K562 (cell line): ENCODE measurements around the gene DEFB116. TPM values are rescaled to one million over a fixed set of nuclear protein-coding genes. Genes with fewer than 3 reads are reported as not detected.

ENCODE experiments used
- ATAC-seq: fragments of 200-7000 bp; cut with Tn5 transposase; 3 replicates; pipeline ENCODE4 v1.9.1; 2020; ENCODE audit warnings: moderate library complexity
- BruUV-seq: library from RNA; stranded (reverse); fragments of 400-500 nt; replicated peaks from 2 replicates; lab custom pipeline; 2021; lab: Mats Ljungman, UMichigan
- CTCF ChIA-PET: fragments of 300-600 bp; formaldehyde crosslinking; extraction: SDS; loops from one replicate; lab custom pipeline; 2021; ENCODE audit warnings: low intra/inter-chr PET ratio; lab: Yijun Ruan, JAX
- POLR2A ChIA-PET: fragments of 300-600, 350-650 bp; sonication (Branson Sonifier 250); formaldehyde crosslinking; extraction: SDS; loops from one replicate; lab custom pipeline; 2021; ENCODE audit warnings: antibody characterized with exemption, inconsistent platforms; lab: Yijun Ruan, JAX
- DNase-seq, 4 experiments: peaks; one replicate each; pipeline versions ENCODE4 v3.0.0 to v3.0.0-alpha.2; 2011 to 2018; ENCODE audit warnings: low spot score in 3 of 4, mixed read lengths in 3 of 4; ENCODE audit errors: extremely low read depth in 1 of 4
- FAIRE-seq: peaks from 2 replicates; lab custom pipeline; 2011; peaks lifted over from hg19 to GRCh38; lab: Jason Lieb, UNC
- H2AFZ ChIP-seq: 2 replicates; pipeline ENCODE4 v1.6.0; 2011; ENCODE audit warnings: low read depth, low read length, control low read depth, inconsistent platforms
- H3K27ac ChIP-seq: fragments of 200-600 bp; 3 replicates; pipeline ENCODE4 v1.8.0; 2011; ENCODE audit warnings: low read depth, mild to moderate bottlenecking, control low read depth, inconsistent platforms, low read length, moderate library complexity, mixed read lengths; ENCODE audit errors: extremely low read depth
- H3K27me3 ChIP-seq, 2 experiments: fragments of 300-600 bp in 1 of 2; 2 replicates in 1 of 2; 3 replicates in 1 of 2; pipeline versions ENCODE4 v1.6.0 to v1.8.0; 2011; ENCODE audit warnings: inconsistent platforms in 2 of 2, low read length in 2 of 2, mild to moderate bottlenecking in 1 of 2, mixed read lengths in 1 of 2, moderate library complexity in 1 of 2; ENCODE audit not compliant: control insufficient read depth in 2 of 2, insufficient read depth in 2 of 2
- H3K36me3 ChIP-seq: fragments of 300-600 bp; 3 replicates; pipeline ENCODE4 v1.8.0; 2011; ENCODE audit warnings: mild to moderate bottlenecking, low read length, inconsistent platforms; ENCODE audit not compliant: control insufficient read depth, insufficient read depth
- H3K4me1 ChIP-seq, 2 experiments: fragments of 200-600 bp in 1 of 2; replicated peaks in 1 of 2; 2 replicates in 1 of 2; 3 replicates in 1 of 2; pipeline versions ENCODE4 v1.5.1 to v1.8.0; 2011; ENCODE audit warnings: inconsistent platforms in 2 of 2, low read length in 2 of 2, mild to moderate bottlenecking in 1 of 2, mixed read lengths in 1 of 2, moderate library complexity in 1 of 2; ENCODE audit not compliant: control insufficient read depth in 2 of 2, insufficient read depth in 2 of 2
- H3K4me2 ChIP-seq: 2 replicates; pipeline ENCODE4 v1.6.1; 2011; ENCODE audit warnings: low read length, control low read depth, inconsistent platforms, mixed read lengths; ENCODE audit not compliant: insufficient read depth
- H3K4me3 ChIP-seq: fragments of 200-600 bp; sonication (generic), shearing (Covaris generic); 2 replicates; pipeline ENCODE4 v1.5.1; 2016; ENCODE audit warnings: control low read depth, inconsistent platforms
- H3K79me2 ChIP-seq: fragments of 200-600 bp; 3 replicates; pipeline ENCODE4 v1.8.0; 2011; ENCODE audit warnings: low read length, inconsistent platforms; ENCODE audit not compliant: control insufficient read depth, insufficient read depth
- H3K9ac ChIP-seq, 2 experiments: 2 replicates each; pipeline versions ENCODE4 v1.6.0 to v1.6.1; 2011; ENCODE audit warnings: low read depth in 2 of 2, low read length in 2 of 2, control low read depth in 1 of 2, inconsistent platforms in 1 of 2, mild to moderate bottlenecking in 1 of 2, mixed read lengths in 1 of 2; ENCODE audit not compliant: insufficient read depth in 1 of 2
- H3K9me1 ChIP-seq: one replicate; pipeline ENCODE4 v1.6.0; 2011; ENCODE audit warnings: inconsistent platforms, mild to moderate bottlenecking, low read length, moderate library complexity; ENCODE audit not compliant: control insufficient read depth, insufficient read depth
- H3K9me3 ChIP-seq: replicated peaks from 2 replicates; pipeline ENCODE4 v1.5.1; 2011; ENCODE audit warnings: low read depth, low read length, inconsistent platforms; ENCODE audit not compliant: control insufficient read depth, insufficient read depth
- H4K20me1 ChIP-seq: replicated peaks from 2 replicates; pipeline ENCODE4 v1.6.1; 2011; ENCODE audit warnings: low read length, inconsistent platforms, mixed read lengths; ENCODE audit not compliant: control insufficient read depth, insufficient read depth
- COPS2 ChIP-seq: fragments of 450-650 bp; conservative IDR thresholded peaks from 2 replicates; pipeline ENCODE4 v1.6.1; 2016; ENCODE audit warnings: mild to moderate bottlenecking, moderate library complexity
- CTCF ChIP-seq, 3 experiments: IDR thresholded peaks in 2 of 3; conservative IDR thresholded peaks in 1 of 3; 2 replicates each; pipeline ENCODE4 v1.5.1; 2011 to 2012; ENCODE audit warnings: low read length in 3 of 3, mild to moderate bottlenecking in 3 of 3, control low read depth in 2 of 3, improper control_type of control experiment in 1 of 3, inconsistent platforms in 1 of 3, low read depth in 1 of 3, mixed read lengths in 1 of 3, moderate library complexity in 1 of 3; ENCODE audit not compliant: insufficient read depth in 2 of 3
- EHMT2 ChIP-seq: fragments of 450-650 bp; IDR thresholded peaks from 2 replicates; pipeline ENCODE4 v1.6.1; 2018; ENCODE audit warnings: antibody characterized with exemption
- RAD21 ChIP-seq, 2 experiments: fragments of 250-450 bp in 1 of 2; fragments of 450-650 bp in 1 of 2; sonication (Bioruptor Pico) in 1 of 2; formaldehyde crosslinking in 1 of 2; IDR thresholded peaks in 1 of 2; conservative IDR thresholded peaks in 1 of 2; 2 replicates each; pipeline versions ENCODE4 v1.4.0 to v1.8.0; 2020 to 2022; ENCODE audit warnings: mild to moderate bottlenecking in 2 of 2, moderate library complexity in 1 of 2
- SETDB1 ChIP-seq: IDR thresholded peaks from one replicate; pipeline ENCODE4 v1.6.1; 2012; ENCODE audit warnings: low read length, control low read depth, inconsistent platforms
- USF1 ChIP-seq: sonication (generic); formaldehyde crosslinking; IDR thresholded peaks from 2 replicates; pipeline ENCODE4 v1.9.0; 2022; ENCODE audit warnings: mild to moderate bottlenecking, missing genetic modification reagents
- ZBTB26 ChIP-seq: fragments of 450-650 bp; formaldehyde crosslinking; IDR thresholded peaks from 2 replicates; pipeline ENCODE4 v1.4.0; 2022; ENCODE audit warnings: missing genetic modification characterization
- ZNF124 ChIP-seq: sonication (generic); formaldehyde crosslinking; IDR thresholded peaks from 2 replicates; pipeline ENCODE4 v1.8.1; 2022; ENCODE audit warnings: missing genetic modification reagents
- WGBS: fragments of 100-300 bp; shearing (Covaris generic); methylation state at CpG from one replicate; pipeline ENCODE4 v1.1.6; 2016; ENCODE audit warnings: low coverage, mixed read lengths; ENCODE audit not compliant: insufficient coverage; ENCODE audit errors: missing lambda C conversion rate; 5-methylcytosine and 5-hydroxymethylcytosine counted together
- in situ Hi-C: fragments of 300-500 bp; cut with MboI; formaldehyde crosslinking; loops from 4 replicates; pipeline ENCODE4 v1.15.0; 2018; ENCODE audit warnings: inconsistent platforms, mixed read lengths
- intact Hi-C: fragments of 100-400 bp; cut with micrococcal nuclease; formaldehyde crosslinking; loops from 2 replicates; pipeline ENCODE4 v1.14.2; 2022
- polyA plus RNA-seq, 8 experiments: library from polyadenylated mRNA; depleted of rRNA in 4 of 8; stranded (reverse) in 5 of 8; unstranded in 3 of 8; fragments of >200 nt; fragmentation: Nextera tagmentation in 2 of 8; fragmentation: Illumina TruSeq in 1 of 8; extraction: Ambion mirVana in 2 of 8; extraction: Trizol in 1 of 8; gene quantifications; 2 replicates each; pipeline versions ENCODE4 v1.2.1 to v1.2.3, GENCODE V29; 2011 to 2014; ENCODE audit warnings: inconsistent platforms in 1 of 8, missing spikeins in 1 of 8
- total RNA-seq, 7 experiments: library from RNA; depleted of rRNA in 6 of 7; stranded (reverse); fragments of >200 nt in 6 of 7; fragmentation: Illumina TruSeq in 2 of 7; extraction: Trizol in 2 of 7; gene quantifications; 2 replicates each; pipeline versions ENCODE4 v1.2.1 to v1.2.3, GENCODE V29; 2011 to 2021; ENCODE audit warnings: low replicate concordance in 1 of 7

DEFB116 gene
- total and polyA plus RNA-seq, 9 of the 15 experiments (the other 6 are each of a cell fraction or from before 2014, with no cell fraction given), result not detected

GRCh38 chr20:31274441-31274840 is 33.9 kb downstream of the DEFB116 start (continued):
- no peak for TF ChIP-seq ZBTB26 (CRISPR knock-in tag)

- FAIRE-seq, result no peak
- no peak overlapping the region for H3K4me2 ChIP-seq
- no peak overlapping the region for H3K4me3 ChIP-seq
- in situ Hi-C loops, result loop anchor here (25.0 kb wide), 1 partner anchor 1498 kb away; no protein-coding TSS in a partner anchor
- intact Hi-C loops, result loop anchor here (5.0 kb wide), 1 partner anchor 52 kb away; no protein-coding TSS in a partner anchor
- ATAC-seq, result peak; percentile 88
- no peaks in the 10 kb centered on the region for H3K36me3 ChIP-seq
- CTCF ChIA-PET, result no interaction called here
- no peaks in the 10 kb centered on the region for H3K9me3 ChIP-seq
- H2AFZ ChIP-seq, result no peak overlapping the region
- no peaks in the 10 kb centered on the region for H3K79me2 ChIP-seq
- H3K4me1 ChIP-seq, result no peaks in the 10 kb centered on the region
- no peaks in the 10 kb centered on the region for H4K20me1 ChIP-seq
- WGBS, result 3% methylated on average over 6 of the region's 6 CpGs
- no peaks in the 10 kb centered on the region for H3K27me3 ChIP-seq
- H3K9me1 ChIP-seq, result no peaks in the 10 kb centered on the region
- no peak overlapping the region for H3K27ac ChIP-seq
- DNase-seq, result peak; percentile 44 to 58 (median 50)
- no TSS peak for BruUV-seq
- no peak overlapping the region for H3K9ac ChIP-seq
- POLR2A ChIA-PET, result no interaction called here
- TF ChIP-seq CTCF (IDR thresholded peaks at IDR 0.05 in 2 of 3, conservative IDR thresholded peaks at IDR 0.05 in 1 of 3; ENCODE audit: insufficient read depth in 2 of 3, low read depth in 1 of 3, low read length in 3 of 3), result peak; percentile 29 to 74 (median 70); a peak in 5 of 6 replicates
- no peak for TF ChIP-seq USF1 (CRISPR knock-in tag)
- TF ChIP-seq COPS2, result no peak
- no peak for TF ChIP-seq EHMT2
- no peak for TF ChIP-seq ZNF124 (CRISPR knock-in tag)
- TF ChIP-seq SETDB1, result no peak
- TF ChIP-seq RAD21 (CRISPR knock-in tag; conservative IDR thresholded peaks at IDR 0.05 in 1 of 2, IDR thresholded peaks at IDR 0.05 in 1 of 2), result peak; percentile 47 to 73
Observed at GRCh38 chr20:31260326-31260932, 48.0 kb downstream of the DEFB116 start.
